PFSK-1 (cell line): ENCODE measurements around the gene CNOT8.

Experiments
- POLR2AphosphoS5 ChIP-seq: IDR thresholded peaks from 2 replicates; pipeline ENCODE4 v1.6.1; 2012; ENCODE audit warnings: low read depth, mild to moderate bottlenecking, control low read depth, low read length, moderate library complexity
- SIN3A ChIP-seq: IDR thresholded peaks from 2 replicates; pipeline ENCODE4 v1.6.1; 2012; ENCODE audit warnings: mild to moderate bottlenecking, low read length, moderate library complexity, borderline replicate concordance; ENCODE audit not compliant: insufficient read depth

- TF ChIP-seq SIN3A (no peak), POLR2AphosphoS5 (no peak)
Observed at GRCh38 chr5:154844809-154845208, 13.6 kb upstream of the CNOT8 start.
